Transverse colon (tissue), 4 donors: ENCODE data around the gene LRRC3. TPM values are rescaled to one million over a fixed set of nuclear protein-coding genes. Genes with fewer than 3 reads are reported as not detected.
"Not testable (repeated sequence)": the region's sequence is repeated elsewhere in the genome, so short reads cannot be mapped to it uniquely, and the experiment has no call there.

Source experiments
- DNase-seq: peaks from one replicate; pipeline ENCODE4 v3.0.0-alpha.2; 2019
- H3K27ac ChIP-seq, 4 donors: fragments of 200-600 bp; sonication (generic); 2 replicates each; pipeline ENCODE4 v1.5.1; 2016 to 2018; ENCODE audit warnings: inconsistent platforms in 4 of 4
- H3K27me3 ChIP-seq: fragments of 200-600 bp; sonication (generic); 2 replicates; pipeline ENCODE4 v1.5.1; 2017; ENCODE audit warnings: inconsistent platforms
- H3K36me3 ChIP-seq, 4 donors: fragments of 200-600 bp; sonication (generic); 2 replicates each; pipeline ENCODE4 v1.5.1; 2017 to 2019; ENCODE audit warnings: inconsistent platforms in 4 of 4
- H3K4me1 ChIP-seq, 4 donors: fragments of 200-600 bp; sonication (generic); 2 replicates each; pipeline ENCODE4 v1.5.1; 2017 to 2020; ENCODE audit warnings: inconsistent platforms in 4 of 4
- H3K4me3 ChIP-seq, 4 donors: fragments of 200-600 bp; sonication (generic); 1 replicate in 1 of 4; 2 replicates in 3 of 4; pipeline versions ENCODE4 v1.5.1 to v1.6.1; 2017 to 2019; ENCODE audit warnings: inconsistent platforms in 4 of 4
- H3K9me3 ChIP-seq, 2 donors: fragments of 200-600 bp; sonication (generic); 2 replicates each; pipeline ENCODE4 v1.5.1; 2017 to 2019; ENCODE audit warnings: inconsistent platforms in 2 of 2
- CTCF ChIP-seq, 5 experiments: fragments of 200-600 bp in 3 of 5; fragments of 450-650 bp in 2 of 5; sonication (generic) in 3 of 5; IDR thresholded peaks; 1 replicate in 2 of 5; 2 replicates in 3 of 5; pipeline ENCODE4 v1.5.1; 2016 to 2017; ENCODE audit warnings: antibody characterized with exemption in 5 of 5, inconsistent platforms in 3 of 5, mild to moderate bottlenecking in 2 of 5, moderate library complexity in 1 of 5
- EP300 ChIP-seq: sonication (generic); formaldehyde crosslinking; IDR thresholded peaks from one replicate; pipeline ENCODE4 v1.6.1; 2017; ENCODE audit warnings: antibody characterized with exemption, low read depth
- POLR2A ChIP-seq: fragments of 450-650 bp; IDR thresholded peaks from one replicate; pipeline ENCODE4 v1.6.1; 2016; ENCODE audit warnings: antibody characterized with exemption, mild to moderate bottlenecking, moderate library complexity
- POLR2AphosphoS5 ChIP-seq, 3 donors: sonication (generic); formaldehyde crosslinking; IDR thresholded peaks; one replicate each; pipeline ENCODE4 v1.6.1; 2016; ENCODE audit warnings: antibody characterized with exemption in 3 of 3
- WGBS, 2 donors: methylation state at CpG; one replicate each; pipeline ENCODE4 v1.1.5; 2018; ENCODE audit warnings: low coverage in 1 of 2; 5-methylcytosine and 5-hydroxymethylcytosine counted together
- in situ Hi-C, 4 donors: fragments of 200-750 bp; cut with MboI; loops; one replicate each; pipeline versions ENCODE4 v1.15.0 to v1.15.1; 2017; ENCODE audit warnings: low sequenced_read_pairs in 3 of 4, low pct_ligation_motif_present in 1 of 4, low pct_unique_long_range_greater_than_20kb in 1 of 4
- intact Hi-C: fragments of 100-400 bp; cut with DNase I; formaldehyde crosslinking; loops from one replicate; pipeline ENCODE4 v1.15.1; 2023; ENCODE audit warnings: low total_unique reads
- total RNA-seq, 4 donors: library from RNA; depleted of rRNA; stranded (reverse); fragments of >200 nt; gene quantifications; one replicate each; pipeline ENCODE4 v1.1.0, GENCODE V29; 2016

LRRC3 gene
- total RNA-seq, 4 donors from 2014 or later: 4.4 to 6.7 (median 5.1) TPM

GRCh38 chr21:44500111-44500510, 44.8 kb downstream of the LRRC3 start:
- Histone ChIP-seq H3K27me3 (peaks cover 25% of the 10 kb centered on the region), H3K36me3 (no peaks in the 10 kb centered on the region), H3K4me3 (no peak overlapping the region), H3K4me1 (peaks cover 0 to 10% (median 0%) of the 10 kb centered on the region in 4 donors), H3K9me3 (no peaks in the 10 kb centered on the region), H3K27ac (no peak overlapping the region)
- DNase-seq: no peak
- WGBS, 2 donors: 70 to 81% methylated on average over 4 to 15 of the region's 19 CpGs
- TF ChIP-seq POLR2AphosphoS5 (IDR thresholded peaks at IDR 0.05): no peak
- no peak for TF ChIP-seq EP300
- TF ChIP-seq POLR2A: no peak
- no peak for TF ChIP-seq CTCF (IDR thresholded peaks at IDR 0.05)
- intact Hi-C loops: no loop called here
- in situ Hi-C loops: loop anchor here in 2 of 4 donors (10.0 to 25.0 kb wide), 2 partner anchors 287 to 295 kb away; no protein-coding TSS in a partner anchor

- no peak for TF ChIP-seq CTCF (IDR thresholded peaks at IDR 0.05)
- no peak for TF ChIP-seq POLR2AphosphoS5 (IDR thresholded peaks at IDR 0.05)
- TF ChIP-seq POLR2A: no peak
- 86 to 87% methylated on average over 7 to 27 of the region's 27 CpGs for WGBS, 2 donors
- Histone ChIP-seq H3K4me1 (peaks cover 0 to 10% (median 0%) of the 10 kb centered on the region in 4 donors), H3K4me3 (no peak overlapping the region), H3K27me3 (peaks cover 25% of the 10 kb centered on the region), H3K9me3 (no peaks in the 10 kb centered on the region), H3K36me3 (no peaks in the 10 kb centered on the region), H3K27ac (no peak overlapping the region)
- in situ Hi-C loops: loop anchor here in 2 of 4 donors (10.0 to 25.0 kb wide), 2 partner anchors 285 to 292 kb away; no protein-coding TSS in a partner anchor
- DNase-seq: no peak
- intact Hi-C loops: no loop called here
These were observed 47.1 kb downstream of the LRRC3 start for GRCh38 chr21:44502171-44502958.

GRCh38 chr21:44503006-44503889, 47.9 kb downstream of the LRRC3 start:
- H3K27ac ChIP-seq, intact Hi-C loops, H3K4me1 ChIP-seq, DNase-seq, H3K4me3 ChIP-seq, H3K9me3 ChIP-seq, H3K36me3 ChIP-seq: not testable (repeated sequence)
- peaks cover 29% of the 10 kb centered on the region for H3K27me3 ChIP-seq
- in situ Hi-C loops: loop anchor here in 2 of 4 donors (10.0 to 25.0 kb wide), 2 partner anchors 284 to 292 kb away; no protein-coding TSS in a partner anchor
- 82 to 84% methylated on average over 11 to 42 of the region's 44 CpGs for WGBS, 2 donors

GRCh38 chr21:44503901-44504399, 48.6 kb downstream of the LRRC3 start:
- in situ Hi-C loops: loop anchor here in 2 of 4 donors (10.0 to 25.0 kb wide), 2 partner anchors 283 to 291 kb away; no protein-coding TSS in a partner anchor
- no peaks in the 10 kb centered on the region for H3K36me3 ChIP-seq
- H3K9me3 ChIP-seq: no peaks in the 10 kb centered on the region
- H3K27ac ChIP-seq: no peak overlapping the region
- peaks cover 0 to 2% (median 0%) of the 10 kb centered on the region in 4 donors for H3K4me1 ChIP-seq
- WGBS, 2 donors: 74% methylated on average over 20 of the region's 20 CpGs; no CpG with 5 or more reads in 1 of the 2 donors
- H3K27me3 ChIP-seq: peaks cover 29% of the 10 kb centered on the region
- TF ChIP-seq POLR2A (no peak), EP300 (no peak), POLR2AphosphoS5 (IDR thresholded peaks at IDR 0.05) (no peak), CTCF (IDR thresholded peaks at IDR 0.05) (no peak)
- no peak overlapping the region for H3K4me3 ChIP-seq
- no peak for DNase-seq
- intact Hi-C loops: no loop called here
